Type B pancreatic cell (in vitro differentiated cells): ENCODE results near the gene GABRD. TPM values are rescaled to one million over a fixed set of nuclear protein-coding genes. Genes with fewer than 3 reads are reported as not detected.

Experiments used
- DNase-seq: peaks from one replicate; pipeline ENCODE4 v3.0.0; 2021; ENCODE audit warnings: mixed read lengths; ENCODE audit not compliant: unreplicated experiment; ENCODE audit errors: extremely low spot score
- H3K27ac Mint-ChIP-seq: 2 replicates; pipeline ENCODE4 v1.8.0; 2021; ENCODE audit warnings: mild to moderate bottlenecking, mixed read lengths
- H3K27me3 Mint-ChIP-seq: 2 replicates; pipeline ENCODE4 v1.8.0; 2021; ENCODE audit warnings: mixed read lengths
- H3K36me3 Mint-ChIP-seq: 2 replicates; pipeline ENCODE4 v1.8.0; 2021; ENCODE audit warnings: mixed read lengths
- H3K4me1 Mint-ChIP-seq: one replicate; pipeline ENCODE4 v1.8.0; 2021; ENCODE audit warnings: mixed read lengths; ENCODE audit not compliant: unreplicated experiment
- H3K4me3 Mint-ChIP-seq: 2 replicates; pipeline ENCODE4 v1.8.0; 2021; ENCODE audit warnings: mild to moderate bottlenecking, mixed read lengths
- H3K9me3 Mint-ChIP-seq: 2 replicates; pipeline ENCODE4 v1.8.0; 2021; ENCODE audit warnings: mixed read lengths
- total RNA-seq: library from RNA; stranded (reverse); gene quantifications from 2 replicates; pipeline ENCODE4 v1.2.1, GENCODE V29; 2021; ENCODE audit warnings: low replicate concordance
- TF ChIP-seq, protein P1 (sequence below): fragments of 200-600 bp; sonication (generic); conservative IDR thresholded peaks from 2 replicates; pipeline ENCODE4 v1.5.0; 2021; ENCODE audit warnings: antibody characterized with exemption, mild to moderate bottlenecking

GABRD gene
- total RNA-seq, 1 donor from 2014 or later, result 0.43 TPM

DNA sequence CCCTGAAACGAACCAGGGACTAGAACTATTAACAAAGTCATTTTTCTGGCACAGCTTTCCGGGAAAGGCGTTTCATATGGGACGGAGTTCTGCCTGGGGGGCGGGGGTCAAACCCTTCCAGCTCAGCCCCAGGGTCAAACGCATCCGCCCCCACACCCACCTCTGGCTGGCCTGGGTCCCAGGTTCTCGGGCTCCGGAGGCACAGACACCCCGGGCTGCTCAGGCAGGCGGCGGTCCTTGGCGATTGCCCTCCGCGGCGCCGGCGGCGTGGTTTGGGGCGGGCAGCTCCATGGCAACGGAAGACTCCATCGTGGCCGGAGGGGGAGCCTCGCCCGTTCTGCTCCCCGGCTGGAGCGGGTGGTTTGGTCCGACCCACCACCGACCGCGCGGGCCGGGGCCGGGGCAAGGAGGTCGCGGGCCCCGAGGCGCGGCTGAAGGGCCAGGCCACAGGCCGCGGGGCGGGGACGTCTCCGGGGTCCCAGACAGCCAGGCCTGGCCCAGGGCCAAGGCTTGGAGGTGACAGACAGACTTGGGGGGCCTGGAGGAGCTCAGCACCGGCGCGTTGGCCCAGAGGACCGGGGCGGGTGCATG is 15.5 kb upstream of the GABRD start, which contains the start of gene CFAP74:
Gene CFAP74, minus strand, starts transcription at position 246 of the 591 bp plus-strand sequence. CDS start 12,830 bp downstream, outside the sequence.
- peak; percentile 83 for DNase-seq
- peak within 1 kb of the TSS; percentile 67 for H3K4me3 Mint-ChIP-seq
- peaks cover 21% of the 10 kb centered on the region for H3K27me3 Mint-ChIP-seq
- peaks cover 9% of the 10 kb centered on the region for H3K4me1 Mint-ChIP-seq
- no peak within 1 kb of the TSS for H3K27ac Mint-ChIP-seq
- H3K9me3 Mint-ChIP-seq, result peaks cover 5% of the 10 kb centered on the region
- TF ChIP-seq, protein P1, sequence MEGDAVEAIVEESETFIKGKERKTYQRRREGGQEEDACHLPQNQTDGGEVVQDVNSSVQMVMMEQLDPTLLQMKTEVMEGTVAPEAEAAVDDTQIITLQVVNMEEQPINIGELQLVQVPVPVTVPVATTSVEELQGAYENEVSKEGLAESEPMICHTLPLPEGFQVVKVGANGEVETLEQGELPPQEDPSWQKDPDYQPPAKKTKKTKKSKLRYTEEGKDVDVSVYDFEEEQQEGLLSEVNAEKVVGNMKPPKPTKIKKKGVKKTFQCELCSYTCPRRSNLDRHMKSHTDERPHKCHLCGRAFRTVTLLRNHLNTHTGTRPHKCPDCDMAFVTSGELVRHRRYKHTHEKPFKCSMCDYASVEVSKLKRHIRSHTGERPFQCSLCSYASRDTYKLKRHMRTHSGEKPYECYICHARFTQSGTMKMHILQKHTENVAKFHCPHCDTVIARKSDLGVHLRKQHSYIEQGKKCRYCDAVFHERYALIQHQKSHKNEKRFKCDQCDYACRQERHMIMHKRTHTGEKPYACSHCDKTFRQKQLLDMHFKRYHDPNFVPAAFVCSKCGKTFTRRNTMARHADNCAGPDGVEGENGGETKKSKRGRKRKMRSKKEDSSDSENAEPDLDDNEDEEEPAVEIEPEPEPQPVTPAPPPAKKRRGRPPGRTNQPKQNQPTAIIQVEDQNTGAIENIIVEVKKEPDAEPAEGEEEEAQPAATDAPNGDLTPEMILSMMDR, result no peak
- H3K36me3 Mint-ChIP-seq, result no peaks in the 10 kb centered on the region

DNA sequence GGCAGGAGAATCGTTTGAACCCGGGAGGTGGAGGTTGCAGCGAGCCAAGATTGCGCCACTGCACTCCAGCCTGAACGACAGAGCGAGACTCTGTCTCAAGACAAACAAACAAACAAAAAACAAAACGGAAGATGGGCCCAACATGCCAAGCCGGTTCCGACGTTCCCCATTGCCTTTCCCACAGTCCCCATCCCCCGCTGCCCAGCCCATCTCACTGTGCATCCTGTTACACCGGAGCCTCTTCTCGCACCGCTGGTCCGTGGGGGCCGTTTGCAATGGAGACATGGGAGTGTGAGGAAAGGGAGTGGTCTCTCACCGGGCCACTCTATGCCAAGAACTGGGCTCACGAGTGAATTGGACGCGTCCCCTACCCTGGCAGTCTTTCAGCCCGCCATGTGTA is 14.3 kb upstream of the GABRD start:
- Mint-ChIP-seq H3K36me3 (no peaks in the 10 kb centered on the region), H3K27ac (no peak overlapping the region), H3K4me3 (no peak overlapping the region), H3K27me3 (peaks cover 22% of the 10 kb centered on the region), H3K9me3 (peaks cover 5% of the 10 kb centered on the region), H3K4me1 (peaks cover 9% of the 10 kb centered on the region)
- TF ChIP-seq, protein P1, result no peak
- DNase-seq, result no peak

DNA sequence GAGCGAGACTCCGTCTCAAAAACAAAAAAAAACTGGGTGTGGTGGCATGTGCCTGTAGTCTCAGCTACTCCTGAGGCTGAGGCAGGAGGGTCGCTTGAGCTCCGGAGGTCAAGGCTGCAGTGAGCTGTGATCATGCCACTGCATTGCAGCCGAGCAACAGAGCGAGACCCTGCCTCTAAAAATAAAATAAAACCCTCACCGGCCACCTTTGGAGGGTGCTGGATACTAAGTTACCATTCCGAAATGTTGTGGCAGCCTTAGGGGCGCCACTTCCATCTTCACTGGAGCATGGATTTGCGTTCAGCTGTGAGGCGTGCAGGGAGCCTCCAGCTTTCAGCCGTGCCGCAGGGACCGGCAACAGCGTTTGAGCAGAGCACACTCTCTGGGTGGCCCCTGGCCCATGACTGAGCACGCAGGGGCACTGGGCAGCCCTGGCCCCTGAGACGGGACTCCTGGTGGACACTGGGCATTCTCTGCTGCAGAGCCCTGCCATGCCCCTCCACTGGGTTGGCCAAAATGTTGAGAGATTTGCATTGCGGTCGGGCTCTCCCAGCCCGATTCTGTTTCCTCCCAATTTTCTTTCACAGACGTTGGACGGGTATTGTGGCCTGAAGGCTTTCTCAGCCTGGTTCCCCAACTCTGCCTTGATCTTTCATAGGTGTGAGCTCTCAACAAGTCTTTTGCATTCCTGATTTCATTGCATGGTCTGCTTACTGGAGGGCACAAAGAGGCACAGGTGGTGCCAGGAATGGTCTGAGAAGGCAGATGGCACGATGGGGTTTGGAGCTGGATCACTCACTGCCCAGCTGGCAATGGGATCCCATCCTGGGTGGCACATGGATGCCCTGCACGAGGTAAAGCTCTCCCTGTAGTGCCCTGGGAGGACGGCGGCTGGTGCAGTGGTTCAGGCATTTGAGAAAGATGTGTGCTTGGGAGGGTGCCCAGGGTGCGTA is 9.8 kb upstream of the GABRD start:
- H3K27me3 Mint-ChIP-seq, result peaks cover 40% of the 10 kb centered on the region
- no peaks in the 10 kb centered on the region for H3K36me3 Mint-ChIP-seq
- TF ChIP-seq, protein P1, result no peak
- H3K9me3 Mint-ChIP-seq, result no peaks in the 10 kb centered on the region
- no peak overlapping the region for H3K27ac Mint-ChIP-seq
- DNase-seq, result no peak
- no peak overlapping the region for H3K4me3 Mint-ChIP-seq
- no peaks in the 10 kb centered on the region for H3K4me1 Mint-ChIP-seq

DNA sequence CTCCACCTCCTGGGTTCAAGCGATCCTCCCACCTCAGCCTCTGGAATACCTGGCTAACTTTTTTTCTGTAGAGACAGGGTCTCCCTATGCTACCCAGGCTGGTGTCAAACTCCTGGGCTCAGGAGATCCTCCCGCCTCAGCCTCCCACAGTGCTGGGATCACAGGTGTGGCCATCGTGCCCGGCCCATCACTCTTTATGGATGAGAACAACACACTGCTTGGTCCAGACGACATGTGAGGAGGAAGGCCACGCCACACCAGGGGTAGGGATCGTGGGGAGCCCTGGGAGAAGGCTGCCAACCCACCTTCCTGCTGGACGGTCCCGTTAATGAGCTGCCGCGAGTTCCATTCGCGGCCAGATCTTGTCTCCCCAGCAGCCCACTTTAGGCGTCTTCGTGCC is 5.0 kb upstream of the GABRD start:
- Mint-ChIP-seq H3K4me1 (no peaks in the 10 kb centered on the region), H3K27me3 (peaks cover 72% of the 10 kb centered on the region), H3K4me3 (no peak overlapping the region), H3K36me3 (no peaks in the 10 kb centered on the region), H3K9me3 (no peaks in the 10 kb centered on the region), H3K27ac (no peak overlapping the region)
- TF ChIP-seq, protein P1, result no peak
- DNase-seq, result no peak

DNA sequence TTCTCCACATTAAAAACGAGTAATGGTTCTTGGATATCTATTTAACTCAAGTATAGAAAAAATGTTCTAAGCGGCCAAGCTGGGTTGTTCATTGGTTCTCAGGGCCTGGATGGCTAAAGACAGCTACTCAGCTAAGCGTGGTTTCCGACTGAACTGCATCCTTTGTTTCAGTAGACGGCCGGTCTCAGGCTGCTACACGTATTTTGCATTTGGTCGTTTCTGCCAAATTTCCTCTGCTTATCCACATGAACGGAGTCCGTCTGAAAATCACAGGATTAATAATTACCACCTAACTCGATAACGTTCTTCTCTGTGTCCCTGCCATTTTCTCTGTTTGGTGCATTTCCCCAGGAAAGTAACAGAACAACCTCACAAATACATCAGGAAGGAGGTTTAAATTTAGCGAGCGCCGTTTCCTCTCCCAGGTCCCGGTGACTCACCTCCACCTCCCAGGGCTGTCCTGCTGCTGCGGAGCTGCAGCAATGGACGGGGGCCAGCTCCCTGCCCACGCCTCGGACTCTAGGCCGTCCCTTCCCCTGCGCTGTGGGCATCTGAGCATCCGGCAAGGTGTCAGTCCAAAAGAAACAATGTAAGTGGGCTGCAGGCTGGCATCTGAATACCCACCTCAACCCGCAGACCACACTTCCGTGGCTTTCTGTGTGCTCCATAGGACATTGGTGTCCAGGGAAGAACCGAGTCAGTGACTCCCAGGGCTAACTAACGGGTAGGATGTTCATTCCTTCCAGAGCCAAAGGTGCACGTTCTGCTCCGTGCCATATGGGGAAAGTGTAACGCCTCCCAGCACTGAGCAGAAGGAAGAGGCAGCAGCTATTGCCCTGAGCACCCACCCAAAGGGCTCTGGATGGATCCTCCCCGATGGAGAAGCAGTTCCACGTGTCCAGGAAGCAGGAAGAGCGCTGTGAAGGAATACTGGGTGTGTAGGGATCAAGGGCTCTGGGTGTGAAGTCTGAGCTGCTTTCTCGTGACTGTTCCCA is 4.1 kb upstream of the GABRD start:
- no peak for DNase-seq
- no peaks in the 10 kb centered on the region for H3K4me1 Mint-ChIP-seq
- H3K27ac Mint-ChIP-seq, result no peak overlapping the region
- H3K9me3 Mint-ChIP-seq, result no peaks in the 10 kb centered on the region
- no peaks in the 10 kb centered on the region for H3K36me3 Mint-ChIP-seq
- H3K27me3 Mint-ChIP-seq, result peaks cover 69% of the 10 kb centered on the region
- TF ChIP-seq, protein P1, result no peak
- H3K4me3 Mint-ChIP-seq, result no peak overlapping the region
